Osteoblast (primary cell): Measurements from ENCODE around the gene CDKN2C. TPM values are rescaled to one million over a fixed set of nuclear protein-coding genes. Genes with fewer than 3 reads are reported as not detected.

Experiments
- DNase-seq: peaks from one replicate; pipeline ENCODE4 v3.0.0; 2011; ENCODE audit warnings: low spot score, mixed read lengths; ENCODE audit not compliant: insufficient read length; ENCODE audit errors: missing footprints
- H2AFZ ChIP-seq: 2 replicates; pipeline ENCODE4 v1.6.0; 2011; ENCODE audit warnings: mild to moderate bottlenecking, low read length
- H3K27ac ChIP-seq: 2 replicates; pipeline ENCODE4 v1.5.1; 2011; ENCODE audit warnings: mild to moderate bottlenecking, low read depth, low read length, moderate library complexity
- H3K27me3 ChIP-seq: 2 replicates; pipeline ENCODE4 v1.6.0; 2012; ENCODE audit warnings: mild to moderate bottlenecking, control low read depth, inconsistent platforms, low read length, moderate library complexity; ENCODE audit not compliant: insufficient read depth
- H3K36me3 ChIP-seq: 2 replicates; pipeline ENCODE4 v1.5.1; 2011; ENCODE audit warnings: mild to moderate bottlenecking, low read length, control low read depth, moderate library complexity; ENCODE audit not compliant: insufficient read depth
- H3K4me1 ChIP-seq: 2 replicates; pipeline ENCODE4 v1.5.1; 2011; ENCODE audit warnings: mild to moderate bottlenecking, low read length, control low read depth, moderate library complexity; ENCODE audit not compliant: insufficient read depth
- H3K4me2 ChIP-seq: 2 replicates; pipeline ENCODE4 v1.6.0; 2011; ENCODE audit warnings: mild to moderate bottlenecking, low read length; ENCODE audit not compliant: insufficient read depth
- H3K4me3 ChIP-seq: fragments of 200-600 bp; sonication (generic); 3 replicates; pipeline ENCODE4 v1.5.1; 2012; ENCODE audit warnings: mild to moderate bottlenecking, low read length, inconsistent platforms; ENCODE audit not compliant: insufficient read depth
- H3K79me2 ChIP-seq: 2 replicates; pipeline ENCODE4 v1.6.0; 2012; ENCODE audit warnings: mild to moderate bottlenecking, low read length, control low read depth, inconsistent platforms; ENCODE audit not compliant: insufficient read depth
- H3K9me3 ChIP-seq: 2 replicates; pipeline ENCODE4 v1.5.1; 2011; ENCODE audit warnings: low read depth, low read length, control low read depth
- H4K20me1 ChIP-seq: 2 replicates; pipeline ENCODE4 v1.6.0; 2012; ENCODE audit warnings: mild to moderate bottlenecking, low read length, control low read depth; ENCODE audit not compliant: insufficient read depth
- CTCF ChIP-seq: IDR thresholded peaks from 2 replicates; pipeline ENCODE4 v1.5.1; 2011; ENCODE audit warnings: mild to moderate bottlenecking, low read depth, low read length, moderate library complexity; ENCODE audit errors: extremely low read depth
- total RNA-seq: library from RNA; depleted of rRNA; stranded (reverse); fragments of >200 nt; gene quantifications from 2 replicates; pipeline ENCODE4 v1.2.3, GENCODE V29; 2012

CDKN2C gene
- total RNA-seq, 1 donor = 34.4 TPM

- H3K9me3 ChIP-seq = no peaks in the 10 kb centered on the region
- no peak for TF ChIP-seq CTCF
- peak; percentile 78 for DNase-seq
- H3K79me2 ChIP-seq = peaks cover 53% of the 10 kb centered on the region
- H3K4me2 ChIP-seq = peak overlapping the region; percentile 99
- peak overlapping the region; percentile 97 for H2AFZ ChIP-seq
- peak overlapping the region; percentile 98 for H3K27ac ChIP-seq
- H4K20me1 ChIP-seq = no peaks in the 10 kb centered on the region
- H3K36me3 ChIP-seq = no peaks in the 10 kb centered on the region
- H3K4me3 ChIP-seq = peak overlapping the region; percentile 97
- H3K4me1 ChIP-seq = peaks cover 13% of the 10 kb centered on the region
- no peaks in the 10 kb centered on the region for H3K27me3 ChIP-seq
Measured at GRCh38 chr1:50968821-50969610, 1.0 kb upstream of the CDKN2C start.

GRCh38 chr1:50970509-50970887 lies 453 bp downstream of the CDKN2C start:
- Histone ChIP-seq H3K4me3 (peak overlapping the region; percentile 97), H2AFZ (peak overlapping the region; percentile 97), H3K9me3 (no peaks in the 10 kb centered on the region), H3K4me2 (peak overlapping the region; percentile 99), H3K36me3 (no peaks in the 10 kb centered on the region), H3K27me3 (no peaks in the 10 kb centered on the region), H3K79me2 (peaks cover 63% of the 10 kb centered on the region), H4K20me1 (no peaks in the 10 kb centered on the region), H3K27ac (peak overlapping the region; percentile 98), H3K4me1 (peaks cover 14% of the 10 kb centered on the region)
- TF ChIP-seq CTCF = no peak
- no peak for DNase-seq

DNA sequence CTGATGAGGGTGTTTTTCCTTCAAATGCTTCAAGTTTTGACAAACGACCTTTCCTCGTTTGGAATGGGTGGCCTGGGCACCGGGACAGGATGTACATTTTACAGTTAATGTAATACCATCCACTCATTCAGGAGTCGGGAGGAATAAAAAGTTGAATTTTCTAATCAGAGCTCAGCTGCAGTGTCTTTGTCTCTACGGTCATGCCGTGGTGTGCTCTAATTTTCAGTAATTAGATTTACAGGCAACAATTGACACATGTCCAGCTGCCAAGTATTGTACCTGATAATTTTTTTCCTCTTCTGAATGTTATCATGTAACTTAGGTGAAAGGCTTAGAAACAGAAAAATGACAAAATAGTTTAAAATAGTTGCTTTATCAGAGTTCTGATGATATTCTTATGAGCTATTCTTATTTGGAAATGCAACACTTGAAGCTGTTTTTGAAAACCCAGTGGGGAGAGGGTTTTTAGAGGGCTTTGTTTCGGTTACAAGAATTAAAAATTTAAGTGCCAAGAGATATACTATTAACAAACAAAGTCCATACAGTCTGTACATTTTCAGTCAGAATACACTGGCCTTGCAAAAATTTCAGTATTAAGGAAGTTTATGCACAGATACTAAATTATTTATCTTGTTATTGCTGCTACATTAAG lies 1.0 kb downstream of the CDKN2C start:
- H3K27ac ChIP-seq = peak overlapping the region; percentile 98
- H4K20me1 ChIP-seq = no peaks in the 10 kb centered on the region
- peaks cover 18% of the 10 kb centered on the region for H3K4me1 ChIP-seq
- H3K79me2 ChIP-seq = peaks cover 64% of the 10 kb centered on the region
- no peak for DNase-seq
- TF ChIP-seq CTCF = no peak
- no peaks in the 10 kb centered on the region for H3K27me3 ChIP-seq
- peak overlapping the region; percentile 97 for H2AFZ ChIP-seq
- H3K4me3 ChIP-seq = peak overlapping the region; percentile 97
- H3K4me2 ChIP-seq = peak overlapping the region; percentile 99
- no peaks in the 10 kb centered on the region for H3K9me3 ChIP-seq
- H3K36me3 ChIP-seq = no peaks in the 10 kb centered on the region

DNA sequence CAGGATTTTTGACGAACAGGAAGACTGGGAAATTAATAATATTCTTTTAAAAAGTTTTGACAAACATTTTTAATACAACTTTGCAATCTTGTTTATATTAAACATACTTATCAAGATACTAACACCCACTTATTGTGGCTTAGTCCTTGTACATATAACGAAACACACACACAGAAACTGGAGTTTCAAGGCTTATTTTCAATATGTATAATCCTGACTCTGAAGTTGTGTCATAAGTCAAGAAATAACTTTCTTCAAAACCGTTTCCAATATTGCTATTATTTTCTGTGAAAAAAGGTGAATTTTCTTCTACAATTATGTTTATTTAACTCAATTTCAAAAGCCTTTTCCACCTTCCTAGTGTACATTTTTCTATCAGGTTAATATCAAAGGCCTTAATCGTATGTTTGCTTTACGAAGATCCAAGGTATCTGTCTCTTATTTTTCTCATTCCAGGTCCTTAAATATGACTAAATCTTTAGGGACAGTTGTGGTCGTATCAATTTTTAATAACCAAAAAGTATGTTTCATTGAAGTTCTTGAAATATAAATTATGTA lies 1.8 kb downstream of the CDKN2C start:
- Histone ChIP-seq H3K4me1 (peaks cover 25% of the 10 kb centered on the region), H3K4me2 (peak overlapping the region; percentile 99), H2AFZ (peak overlapping the region; percentile 36), H3K27me3 (no peaks in the 10 kb centered on the region), H4K20me1 (no peaks in the 10 kb centered on the region), H3K79me2 (peaks cover 71% of the 10 kb centered on the region), H3K27ac (peak overlapping the region; percentile 98), H3K4me3 (peak overlapping the region; percentile 97), H3K36me3 (no peaks in the 10 kb centered on the region), H3K9me3 (no peaks in the 10 kb centered on the region)
- DNase-seq = no peak
- no peak for TF ChIP-seq CTCF
